Stimulated activated CD4-positive, alpha-beta T cell treated with anti-CD3 and anti-CD28 coated beads, Interleukin-2, amount 100 ng/mL, for 24 hours (primary cell): ENCODE results near the gene PGLYRP2.
"Not testable (repeated sequence)": the region's sequence is repeated elsewhere in the genome, so short reads cannot be mapped to it uniquely, and the experiment has no call there.

Experiments
- DNase-seq, 2 donors: peaks; one replicate each; pipeline ENCODE4 v3.0.0-alpha.2; 2020

PGLYRP2 gene

GRCh38 chr19:15479391-15480345, at the start of gene PGLYRP2:
TSS of gene PGLYRP2 (minus strand) at chr19:15479501. CDS start at chr19:15479371, 130 bp downstream.
- DNase-seq, result no peak

- no peak for DNase-seq
Measured at GRCh38 chr19:15527705-15528104, 48.4 kb upstream of the PGLYRP2 start.

- no peak for DNase-seq
Measured at GRCh38 chr19:15526408-15526807, 47.1 kb upstream of the PGLYRP2 start.

- no peak for DNase-seq
Measured at GRCh38 chr19:15525291-15525690, 46.0 kb upstream of the PGLYRP2 start.

- no peak for DNase-seq
Measured at GRCh38 chr19:15524781-15525180, 45.5 kb upstream of the PGLYRP2 start.

GRCh38 chr19:15519433-15519976, 40.2 kb upstream of the PGLYRP2 start:
- DNase-seq, result no peak

GRCh38 chr19:15517778-15518177, 38.5 kb upstream of the PGLYRP2 start:
- no peak for DNase-seq

- no peak for DNase-seq
Measured at GRCh38 chr19:15516363-15516762, 37.1 kb upstream of the PGLYRP2 start.

- DNase-seq, result not testable (repeated sequence)
Measured at GRCh38 chr19:15515227-15515625, 35.9 kb upstream of the PGLYRP2 start.

GRCh38 chr19:15511671-15512424, 32.5 kb upstream of the PGLYRP2 start:
- DNase-seq, result no peak

- DNase-seq, result peak; percentile 27 to 38
Measured at GRCh38 chr19:15508035-15508710, 28.9 kb upstream of the PGLYRP2 start, which contains the start of gene CYP4F22. TSS of gene CYP4F22 (plus strand) at chr19:15508525. CDS start at chr19:15525337, 16,812 bp downstream.

- no peak for DNase-seq
Measured at GRCh38 chr19:15507068-15508034, 28.1 kb upstream of the PGLYRP2 start.

GRCh38 chr19:15506074-15506571, 26.8 kb upstream of the PGLYRP2 start:
- DNase-seq, result no peak

GRCh38 chr19:15502264-15502663, 23.0 kb upstream of the PGLYRP2 start:
- DNase-seq, result no peak

GRCh38 chr19:15501596-15501995, 22.3 kb upstream of the PGLYRP2 start:
- no peak for DNase-seq

- DNase-seq, result no peak
Measured at GRCh38 chr19:15498910-15499309, 19.6 kb upstream of the PGLYRP2 start.

GRCh38 chr19:15498156-15498858, 19.0 kb upstream of the PGLYRP2 start:
- DNase-seq, result no peak

GRCh38 chr19:15495151-15495550, 15.8 kb upstream of the PGLYRP2 start:
- DNase-seq, result no peak

- DNase-seq, result no peak
Measured at GRCh38 chr19:15488489-15489226, 9.4 kb upstream of the PGLYRP2 start.

- no peak for DNase-seq
Measured at GRCh38 chr19:15487038-15487437, 7.7 kb upstream of the PGLYRP2 start.
